MM.1S (cell line): ENCODE results near the gene NOS3.

ENCODE experiments used
- DNase-seq: peaks from one replicate; pipeline ENCODE4 v3.0.0-alpha.2; 2015
- H2AFZ ChIP-seq: fragments of 300-600 bp; sonication (generic); 2 replicates; pipeline ENCODE4 v1.6.0; 2016; ENCODE audit warnings: antibody characterized with exemption, low read length
- H3F3A ChIP-seq: fragments of 300-600 bp; sonication (generic); 2 replicates; pipeline ENCODE4 v1.6.1; 2016; ENCODE audit warnings: mild to moderate bottlenecking, antibody characterized with exemption, low read length, moderate library complexity, mixed read lengths; ENCODE audit not compliant: insufficient read depth
- H3K27ac ChIP-seq: fragments of 300-600 bp; sonication (generic); 2 replicates; pipeline ENCODE4 v1.5.1; 2016; ENCODE audit warnings: mild to moderate bottlenecking, low read length
- H3K27me3 ChIP-seq: fragments of 300-600 bp; sonication (generic); replicated peaks from 2 replicates; pipeline ENCODE4 v1.6.0; 2016; ENCODE audit warnings: low read length; ENCODE audit not compliant: insufficient read depth
- H3K36me3 ChIP-seq: fragments of 300-600 bp; sonication (generic); replicated peaks from 2 replicates; pipeline ENCODE4 v1.6.1; 2016; ENCODE audit warnings: mild to moderate bottlenecking, low read length, mixed read lengths; ENCODE audit not compliant: insufficient read depth
- H3K4me1 ChIP-seq: fragments of 300-600 bp; sonication (generic); 2 replicates; pipeline ENCODE4 v1.6.1; 2016; ENCODE audit warnings: low read length, mixed read lengths
- H3K4me2 ChIP-seq: fragments of 300-600 bp; sonication (generic); 2 replicates; pipeline ENCODE4 v1.6.0; 2016; ENCODE audit warnings: low read depth, low read length
- H3K4me3 ChIP-seq: fragments of 300-600 bp; sonication (generic); 2 replicates; pipeline ENCODE4 v1.5.1; 2016; ENCODE audit warnings: low read length, mixed read lengths
- H3K79me2 ChIP-seq: fragments of 300-600 bp; sonication (generic); 2 replicates; pipeline ENCODE4 v1.6.1; 2016; ENCODE audit warnings: mixed run types, low read length, mixed read lengths
- H3K9ac ChIP-seq: fragments of 300-600 bp; sonication (generic); 2 replicates; pipeline ENCODE4 v1.6.1; 2016; ENCODE audit warnings: low read length, mixed read lengths
- H3K9me2 ChIP-seq: fragments of 300-600 bp; sonication (generic); replicated peaks from 2 replicates; pipeline ENCODE4 v1.6.1; 2016; ENCODE audit warnings: mild to moderate bottlenecking, low read length, mixed read lengths; ENCODE audit not compliant: insufficient read depth
- H3K9me3 ChIP-seq: fragments of 300-600 bp; sonication (generic); replicated peaks from 2 replicates; pipeline ENCODE4 v1.6.1; 2016; ENCODE audit warnings: mild to moderate bottlenecking, low read length, mixed read lengths; ENCODE audit not compliant: insufficient read depth
- H4K20me1 ChIP-seq: fragments of 300-600 bp; sonication (generic); 2 replicates; pipeline ENCODE4 v1.6.1; 2016; ENCODE audit warnings: mild to moderate bottlenecking, low read length, moderate library complexity, mixed read lengths; ENCODE audit not compliant: insufficient read depth
- CTCF ChIP-seq: fragments of 300-600 bp; sonication (generic); IDR thresholded peaks from 2 replicates; pipeline ENCODE4 v1.5.1; 2016; ENCODE audit warnings: antibody characterized with exemption, low read length, mixed read lengths
- EZH2 ChIP-seq: fragments of 300-600 bp; sonication (generic); optimal IDR thresholded peaks from 2 replicates; pipeline ENCODE3; 2017; ENCODE audit warnings: low read depth, mild to moderate bottlenecking, antibody characterized with exemption, low read length, mixed read lengths
- EZH2phosphoT487 ChIP-seq: fragments of 300-600 bp; sonication (generic); IDR thresholded peaks from 2 replicates; pipeline ENCODE4 v1.6.1; 2018; ENCODE audit warnings: antibody characterized with exemption, low read length

Gene NOS3

GRCh38 chr7:151035026-151035717 is 44.4 kb downstream of the NOS3 start:
- H3K79me2 ChIP-seq = 0 out of 2 replicates have a peak, but pooled peaks cover 7% of the 10 kb centered on the region
- H3K9ac ChIP-seq = no peak overlapping the region
- no peak overlapping the region for H3K4me2 ChIP-seq
- H3F3A ChIP-seq = no peaks in the 10 kb centered on the region
- H3K9me3 ChIP-seq = no peaks in the 10 kb centered on the region
- no peaks in the 10 kb centered on the region for H3K36me3 ChIP-seq
- H4K20me1 ChIP-seq = no peaks in the 10 kb centered on the region
- H3K27me3 ChIP-seq = no peaks in the 10 kb centered on the region
- no peak overlapping the region for H3K27ac ChIP-seq
- no peaks in the 10 kb centered on the region for H3K9me2 ChIP-seq
- no peak for DNase-seq
- H3K4me3 ChIP-seq = no peak overlapping the region
- no peak overlapping the region for H2AFZ ChIP-seq
- no peaks in the 10 kb centered on the region for H3K4me1 ChIP-seq
- TF ChIP-seq EZH2phosphoT487 (no peak), CTCF (no peak), EZH2 (no peak)

- DNase-seq = no peak
- no peaks in the 10 kb centered on the region for H3F3A ChIP-seq
- H4K20me1 ChIP-seq = no peaks in the 10 kb centered on the region
- no peaks in the 10 kb centered on the region for H3K9me3 ChIP-seq
- no peak overlapping the region for H3K4me2 ChIP-seq
- no peaks in the 10 kb centered on the region for H3K9me2 ChIP-seq
- TF ChIP-seq EZH2 (no peak), CTCF (no peak), EZH2phosphoT487 (no peak)
- H3K4me1 ChIP-seq = no peaks in the 10 kb centered on the region
- H3K4me3 ChIP-seq = no peak overlapping the region
- H3K9ac ChIP-seq = no peak overlapping the region
- no peak overlapping the region for H2AFZ ChIP-seq
- no peaks in the 10 kb centered on the region for H3K27me3 ChIP-seq
- H3K79me2 ChIP-seq = 0 out of 2 replicates have a peak, but pooled peaks cover 7% of the 10 kb centered on the region
- no peak overlapping the region for H3K27ac ChIP-seq
- no peaks in the 10 kb centered on the region for H3K36me3 ChIP-seq
Observed at GRCh38 chr7:151035902-151036301, 45.1 kb downstream of the NOS3 start.

GRCh38 chr7:151038951-151039849 is 48.4 kb downstream of the NOS3 start:
- Histone ChIP-seq H3K27me3 (no peaks in the 10 kb centered on the region), H3K9ac (no peak overlapping the region), H3K79me2 (no peaks in the 10 kb centered on the region), H3K4me3 (no peak overlapping the region), H3K36me3 (no peaks in the 10 kb centered on the region), H3K27ac (no peak overlapping the region), H4K20me1 (no peaks in the 10 kb centered on the region), H3K4me2 (no peak overlapping the region), H3K4me1 (no peaks in the 10 kb centered on the region), H2AFZ (no peak overlapping the region), H3F3A (no peaks in the 10 kb centered on the region), H3K9me2 (no peaks in the 10 kb centered on the region), H3K9me3 (no peaks in the 10 kb centered on the region)
- DNase-seq = no peak
- no peak for TF ChIP-seq CTCF
- TF ChIP-seq EZH2phosphoT487 = no peak
- TF ChIP-seq EZH2 = no peak
